DND-41 (cell line): Measurements from ENCODE around the gene ATAD3C.
"Not testable (repeated sequence)": the region's sequence is repeated elsewhere in the genome, so short reads cannot be mapped to it uniquely, and the experiment has no call there.

ENCODE experiments used
- ATAC-seq: fragments of 200-7000 bp; cut with Tn5 transposase; 3 replicates; pipeline ENCODE4 v1.9.1; 2021; ENCODE audit warnings: low read depth; ENCODE audit not compliant: insufficient read depth
- DNase-seq: peaks from one replicate; pipeline ENCODE4 v3.0.0-alpha.2; 2020
- H2AFZ ChIP-seq: 2 replicates; pipeline ENCODE4 v1.6.0; 2012; ENCODE audit warnings: low read depth, low read length
- H3K27ac ChIP-seq: 2 replicates; pipeline ENCODE4 v1.5.1; 2012; ENCODE audit warnings: low read length, inconsistent platforms
- H3K27me3 ChIP-seq: fragments of 200-600 bp; sonication (generic); 2 replicates; pipeline ENCODE4 v1.6.0; 2012; ENCODE audit warnings: low read length, mild to moderate bottlenecking, inconsistent platforms; ENCODE audit not compliant: insufficient read depth, poor library complexity
- H3K36me3 ChIP-seq: 2 replicates; pipeline ENCODE4 v1.5.1; 2012; ENCODE audit warnings: low read length, inconsistent platforms; ENCODE audit not compliant: insufficient read depth
- H3K4me1 ChIP-seq: 2 replicates; pipeline ENCODE4 v1.5.1; 2012; ENCODE audit warnings: mild to moderate bottlenecking, low read length; ENCODE audit not compliant: insufficient read depth
- H3K4me2 ChIP-seq: 2 replicates; pipeline ENCODE4 v1.6.0; 2012; ENCODE audit warnings: mild to moderate bottlenecking, moderate library complexity, low read length, inconsistent platforms; ENCODE audit not compliant: insufficient read depth
- H3K4me3 ChIP-seq, 2 experiments: fragments of 200-600 bp in 1 of 2; shearing (Covaris generic) in 1 of 2; 2 replicates each; pipeline ENCODE4 v1.5.1; 2012 to 2016; ENCODE audit warnings: inconsistent platforms in 2 of 2, low read length in 2 of 2, mild to moderate bottlenecking in 2 of 2, low read depth in 1 of 2, moderate library complexity in 1 of 2
- H3K79me2 ChIP-seq: 2 replicates; pipeline ENCODE4 v1.6.0; 2012; ENCODE audit warnings: low read length, inconsistent platforms; ENCODE audit not compliant: insufficient read depth
- H3K9ac ChIP-seq: 2 replicates; pipeline ENCODE4 v1.6.0; 2012; ENCODE audit warnings: low read depth, mild to moderate bottlenecking, inconsistent platforms, low read length, moderate library complexity
- H3K9me3 ChIP-seq: 2 replicates; pipeline ENCODE4 v1.5.1; 2012; ENCODE audit warnings: low read length, moderate library complexity, mild to moderate bottlenecking, inconsistent platforms; ENCODE audit not compliant: insufficient read depth, severe bottlenecking
- H4K20me1 ChIP-seq: 2 replicates; pipeline ENCODE4 v1.6.0; 2012; ENCODE audit warnings: low read length; ENCODE audit not compliant: insufficient read depth
- EZH2 ChIP-seq: IDR thresholded peaks from 3 replicates; pipeline ENCODE4 v1.6.1; 2012; ENCODE audit warnings: borderline replicate concordance, low read depth, mild to moderate bottlenecking, moderate library complexity, low read length, inconsistent platforms; ENCODE audit not compliant: severe bottlenecking
- TF ChIP-seq, protein P1 (sequence below): IDR thresholded peaks from 2 replicates; pipeline ENCODE4 v1.5.1; 2012; ENCODE audit warnings: borderline replicate concordance, low read length, moderate library complexity, mild to moderate bottlenecking; ENCODE audit not compliant: poor library complexity, severe bottlenecking; ENCODE audit errors: extremely low read depth

The ATAD3C gene

DNA sequence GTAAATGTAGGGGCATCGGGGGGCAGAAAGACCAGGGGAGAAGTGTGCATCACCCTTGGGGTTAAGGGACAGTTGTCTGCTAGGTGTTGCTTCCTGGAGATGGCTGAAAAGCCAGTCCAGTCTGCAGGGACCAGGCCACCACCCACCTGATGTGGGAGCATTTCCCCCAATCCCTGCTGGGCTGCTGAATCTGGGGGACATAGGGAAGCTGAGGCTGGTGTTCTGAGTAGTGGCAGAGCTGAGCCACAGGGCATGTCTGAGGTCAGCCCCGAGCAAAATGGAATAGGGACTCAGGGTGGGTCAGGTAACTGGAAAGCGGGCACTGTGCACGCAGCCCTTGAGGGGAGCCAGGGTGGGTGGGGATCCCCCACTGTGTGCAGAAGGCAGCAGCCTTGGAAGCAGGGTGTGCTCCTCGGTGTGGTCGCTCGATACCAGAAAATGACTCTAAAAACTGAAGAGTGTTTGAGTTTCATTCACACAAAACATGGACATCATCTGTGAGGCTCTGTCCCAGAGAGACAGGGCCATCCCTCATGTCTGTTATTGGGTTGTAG, 48.0 kb upstream of the ATAD3C start:
- H2AFZ ChIP-seq = no peak overlapping the region
- ATAC-seq (no peak), DNase-seq (no peak)
- H3K79me2 ChIP-seq = peaks cover 87% of the 10 kb centered on the region
- H3K27me3 ChIP-seq = no peaks in the 10 kb centered on the region
- H3K9ac ChIP-seq = peak overlapping the region; percentile 71
- peaks cover 66% of the 10 kb centered on the region for H3K4me1 ChIP-seq
- H3K9me3 ChIP-seq = no peaks in the 10 kb centered on the region
- H4K20me1 ChIP-seq = peaks cover 40% of the 10 kb centered on the region
- no peak for TF ChIP-seq EZH2
- TF ChIP-seq, protein P1, sequence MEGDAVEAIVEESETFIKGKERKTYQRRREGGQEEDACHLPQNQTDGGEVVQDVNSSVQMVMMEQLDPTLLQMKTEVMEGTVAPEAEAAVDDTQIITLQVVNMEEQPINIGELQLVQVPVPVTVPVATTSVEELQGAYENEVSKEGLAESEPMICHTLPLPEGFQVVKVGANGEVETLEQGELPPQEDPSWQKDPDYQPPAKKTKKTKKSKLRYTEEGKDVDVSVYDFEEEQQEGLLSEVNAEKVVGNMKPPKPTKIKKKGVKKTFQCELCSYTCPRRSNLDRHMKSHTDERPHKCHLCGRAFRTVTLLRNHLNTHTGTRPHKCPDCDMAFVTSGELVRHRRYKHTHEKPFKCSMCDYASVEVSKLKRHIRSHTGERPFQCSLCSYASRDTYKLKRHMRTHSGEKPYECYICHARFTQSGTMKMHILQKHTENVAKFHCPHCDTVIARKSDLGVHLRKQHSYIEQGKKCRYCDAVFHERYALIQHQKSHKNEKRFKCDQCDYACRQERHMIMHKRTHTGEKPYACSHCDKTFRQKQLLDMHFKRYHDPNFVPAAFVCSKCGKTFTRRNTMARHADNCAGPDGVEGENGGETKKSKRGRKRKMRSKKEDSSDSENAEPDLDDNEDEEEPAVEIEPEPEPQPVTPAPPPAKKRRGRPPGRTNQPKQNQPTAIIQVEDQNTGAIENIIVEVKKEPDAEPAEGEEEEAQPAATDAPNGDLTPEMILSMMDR = no peak
- H3K27ac ChIP-seq = no peak overlapping the region; the same call in 1 of the 2 replicates
- peak overlapping the region; percentile 98; the same call in 1 of the 2 replicates for H3K4me2 ChIP-seq
- H3K36me3 ChIP-seq = peaks cover 81% of the 10 kb centered on the region
- H3K4me3 ChIP-seq = peak overlapping the region in 1 of 2 experiments; percentile 94; a peak in 2 of 4 replicates

DNA sequence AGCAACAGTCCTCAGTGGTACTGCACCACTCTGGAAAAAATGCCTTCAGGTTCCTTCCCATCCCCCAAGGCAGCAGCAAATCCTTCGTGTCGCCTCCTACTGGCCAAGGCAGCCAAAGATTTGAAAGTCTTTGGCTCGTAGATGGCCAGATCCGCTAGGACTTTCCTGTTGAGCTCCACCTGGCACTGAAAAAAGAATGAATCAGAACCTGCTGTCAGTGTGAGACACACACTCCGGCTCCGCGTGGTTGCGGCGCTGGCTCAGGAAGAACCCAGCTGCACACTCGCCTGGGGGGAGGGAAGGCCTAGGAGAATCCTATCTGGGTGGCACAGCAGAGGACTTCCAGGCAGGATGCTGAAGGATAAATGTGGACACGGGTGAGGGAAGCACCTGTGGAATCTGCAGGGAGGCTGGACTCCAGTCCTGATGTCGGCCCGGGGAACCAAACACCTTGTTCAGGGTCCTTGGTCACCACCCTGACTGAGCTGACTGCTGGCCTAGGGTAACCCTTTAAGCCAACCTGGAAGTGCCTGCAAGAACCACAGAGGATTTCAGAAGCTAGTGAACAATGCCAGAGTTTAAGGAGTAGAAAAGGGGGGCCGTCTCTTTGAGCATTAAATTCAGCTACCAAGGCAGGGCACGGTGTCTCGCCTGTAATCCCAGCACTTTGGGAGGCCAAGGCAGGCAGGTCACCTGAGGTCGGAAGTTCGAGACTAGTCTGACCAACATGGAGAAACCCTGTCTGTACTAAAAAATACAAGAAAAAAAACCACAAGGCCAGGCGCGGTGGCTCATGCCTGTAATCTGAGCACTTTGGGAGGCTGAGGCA, 47.2 kb upstream of the ATAD3C start:
- Histone ChIP-seq H3K4me3 (no peak overlapping the region), H3K27ac (no peak overlapping the region), H3K27me3 (no peaks in the 10 kb centered on the region), H3K36me3 (peaks cover 79% of the 10 kb centered on the region), H4K20me1 (peaks cover 40% of the 10 kb centered on the region), H3K9me3 (no peaks in the 10 kb centered on the region), H3K9ac (no peak overlapping the region), H3K4me2 (peak overlapping the region; percentile 2; the same call in 1 of the 2 replicates), H3K79me2 (peaks cover 90% of the 10 kb centered on the region), H3K4me1 (peaks cover 61% of the 10 kb centered on the region), H2AFZ (no peak overlapping the region)
- ATAC-seq = no peak
- TF ChIP-seq, protein P1 = peak; percentile 70
- TF ChIP-seq EZH2 = no peak
- DNase-seq = peak; percentile 55

DNA sequence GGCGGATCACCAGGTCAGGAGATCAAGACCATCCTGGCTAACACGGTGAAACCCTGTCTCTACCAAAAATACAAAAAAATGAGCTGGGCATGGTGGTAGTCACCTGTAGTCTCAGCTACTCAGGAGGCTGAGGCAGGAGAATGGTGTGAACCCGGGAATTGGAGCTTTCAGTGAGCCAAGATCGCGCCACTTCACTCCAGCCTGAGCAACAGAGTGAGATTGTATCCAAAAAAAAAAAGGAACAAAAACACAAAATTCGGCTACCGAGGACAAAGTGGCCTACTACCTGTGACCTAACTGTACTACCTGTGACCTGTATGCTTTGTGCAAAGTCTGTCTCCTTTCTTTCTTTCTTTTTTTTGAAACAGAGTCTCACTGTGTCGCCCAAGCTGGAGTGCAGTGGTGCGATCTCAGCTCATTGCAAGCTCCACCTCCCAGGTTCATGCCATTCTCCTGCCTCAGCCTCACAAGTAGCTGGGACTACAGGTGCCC, 46.5 kb upstream of the ATAD3C start:
- not testable (repeated sequence) for H3K9me3 ChIP-seq, H3K9ac ChIP-seq, H3K27me3 ChIP-seq, H3K4me2 ChIP-seq, ATAC-seq, H3K4me3 ChIP-seq, H3K27ac ChIP-seq, DNase-seq, H2AFZ ChIP-seq
- H3K79me2 ChIP-seq = peaks cover 90% of the 10 kb centered on the region
- peaks cover 75% of the 10 kb centered on the region for H3K36me3 ChIP-seq
- H3K4me1 ChIP-seq = peaks cover 58% of the 10 kb centered on the region
- peaks cover 45% of the 10 kb centered on the region for H4K20me1 ChIP-seq

DNA sequence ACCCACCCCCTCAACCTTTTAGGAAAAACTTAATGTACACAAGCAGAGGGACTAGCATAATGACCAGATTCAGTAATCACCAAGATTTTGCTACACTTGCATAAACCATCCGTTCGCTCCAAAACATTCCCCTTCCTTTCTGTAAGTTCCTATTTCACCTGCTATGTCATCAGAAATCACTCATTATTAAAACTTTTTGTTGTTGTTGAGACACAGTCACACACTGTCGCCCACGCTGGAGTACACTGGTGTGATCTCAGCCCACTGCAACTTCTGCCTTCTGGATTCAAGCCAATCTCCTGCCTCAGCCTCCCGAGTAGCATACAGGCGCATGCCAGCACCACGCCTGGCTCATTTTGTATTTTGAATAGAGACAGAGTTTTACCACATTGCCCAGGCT, 45.8 kb upstream of the ATAD3C start:
- DNase-seq (no peak), ATAC-seq (no peak)
- no peak overlapping the region for H3K4me3 ChIP-seq
- TF ChIP-seq, protein P1 = no peak
- no peak for TF ChIP-seq EZH2
- H3K9me3 ChIP-seq = no peaks in the 10 kb centered on the region
- H3K4me1 ChIP-seq = peaks cover 59% of the 10 kb centered on the region
- no peak overlapping the region for H3K9ac ChIP-seq
- H3K36me3 ChIP-seq = peaks cover 71% of the 10 kb centered on the region
- no peak overlapping the region for H2AFZ ChIP-seq
- peaks cover 46% of the 10 kb centered on the region for H4K20me1 ChIP-seq
- H3K79me2 ChIP-seq = peaks cover 90% of the 10 kb centered on the region
- H3K4me2 ChIP-seq = no peak overlapping the region
- no peak overlapping the region for H3K27ac ChIP-seq
- H3K27me3 ChIP-seq = no peaks in the 10 kb centered on the region
